Mammary epithelial cell (primary cell): Measurements from ENCODE around the gene CAPN11.
"Not testable (repeated sequence)": the region's sequence is repeated elsewhere in the genome, so short reads cannot be mapped to it uniquely, and the experiment has no call there.

Source experiments
- CTCF ChIP-seq, 2 donors: IDR thresholded peaks in 1 of 2; conservative IDR thresholded peaks in 1 of 2; 2 replicates each; pipeline ENCODE4 v1.5.1; 2011 to 2012; ENCODE audit warnings: inconsistent platforms in 2 of 2, low read length in 2 of 2, mild to moderate bottlenecking in 2 of 2, control low read depth in 1 of 2, low read depth in 1 of 2; ENCODE audit not compliant: insufficient read depth in 1 of 2; ENCODE audit errors: extremely low read depth in 1 of 2
- EZH2 ChIP-seq: IDR thresholded peaks from 2 replicates; pipeline ENCODE4 v1.6.1; 2012; ENCODE audit warnings: low read length, inconsistent platforms, borderline replicate concordance

GRCh38 chr6:44185356-44185755 lies 26.7 kb downstream of the CAPN11 start:
- TF ChIP-seq EZH2; CTCF (conservative IDR thresholded peaks at IDR 0.05 in 1 of 2, IDR thresholded peaks at IDR 0.05 in 1 of 2; ENCODE audit: extremely low read depth in 1 of 2, insufficient read depth in 1 of 2, low read depth in 1 of 2, low read length in 2 of 2): not testable (repeated sequence)
